ENCODE data around the gene MXD3.
"Not testable (repeated sequence)": the region's sequence is repeated elsewhere in the genome, so short reads cannot be mapped to it uniquely, and the experiment has no call there.

The MXD3 gene

GRCh38 chr5:177308740-177309139 lies 3.0 kb downstream of the MXD3 start:
- peak overlapping the region; percentile 84 for H3K27ac ChIP-seq
- ChIA-PET CTCF (interaction anchor here (0.8 to 3.3 kb wide), 8 partner anchors 9 to 237 kb away, joined by 4 to 12 read pairs (median 6); no protein-coding TSS in a partner anchor), POLR2A (ENCODE audit: low non-redundant PET) (no interaction called here)
- DNase-seq (ENCODE audit: low spot score) = no peak
- TF ChIP-seq CTCF (conservative IDR thresholded peaks at IDR 0.05; ENCODE audit: low read depth) = no peak

GRCh38 chr5:177307544-177308363 lies 3.9 kb downstream of the MXD3 start:
- H3K27ac ChIP-seq = peak overlapping the region; percentile 84
- no peak for DNase-seq (ENCODE audit: low spot score)
- no peak for TF ChIP-seq CTCF (conservative IDR thresholded peaks at IDR 0.05; ENCODE audit: low read depth)
- ChIA-PET CTCF (interaction anchor here (0.8 to 1.7 kb wide), 3 partner anchors 10 to 236 kb away, joined by 3 to 6 read pairs (median 5); no protein-coding TSS in a partner anchor), POLR2A (ENCODE audit: low non-redundant PET) (no interaction called here)

- DNase-seq (ENCODE audit: low spot score) = no peak
- CTCF ChIA-PET = interaction anchor here (0.5 to 1.7 kb wide), 3 partner anchors 11 to 83 kb away, joined by 3 to 6 read pairs (median 4); no protein-coding TSS in a partner anchor
- H3K27ac ChIP-seq = peak overlapping the region; percentile 84
- POLR2A ChIA-PET (ENCODE audit: low non-redundant PET) = no interaction called here
- no peak for TF ChIP-seq CTCF (conservative IDR thresholded peaks at IDR 0.05; ENCODE audit: low read depth)
These were observed 4.8 kb downstream of the MXD3 start for GRCh38 chr5:177306674-177307543.

- peak overlapping the region; percentile 84 for H3K27ac ChIP-seq
- POLR2A ChIA-PET (ENCODE audit: low non-redundant PET); DNase-seq (ENCODE audit: low spot score): not testable (repeated sequence)
- CTCF ChIA-PET = interaction anchor here (0.5 to 1.0 kb wide), 3 partner anchors 12 to 84 kb away, joined by 3 to 4 read pairs (median 3); no protein-coding TSS in a partner anchor
These were observed 5.5 kb downstream of the MXD3 start for GRCh38 chr5:177306103-177306640.

- ChIA-PET POLR2A (ENCODE audit: low non-redundant PET) (interaction anchor here (0.6 kb wide), 1 partner anchor 42 kb away, joined by 4 read pairs; no protein-coding TSS in a partner anchor), CTCF (no interaction called here)
- TF ChIP-seq CTCF (conservative IDR thresholded peaks at IDR 0.05; ENCODE audit: low read depth) = no peak
- DNase-seq (ENCODE audit: low spot score) = no peak
- H3K27ac ChIP-seq = peak overlapping the region; percentile 84
These were observed 7.1 kb downstream of the MXD3 start for GRCh38 chr5:177304392-177305119.

GRCh38 chr5:177303925-177304391 lies 7.7 kb downstream of the MXD3 start:
- peak overlapping the region; percentile 84 for H3K27ac ChIP-seq
- POLR2A ChIA-PET (ENCODE audit: low non-redundant PET) = interaction anchor here (0.7 kb wide), 1 partner anchor 138 kb away, joined by 3 read pairs; no protein-coding TSS in a partner anchor
- TF ChIP-seq CTCF (conservative IDR thresholded peaks at IDR 0.05; ENCODE audit: low read depth) = no peak
- CTCF ChIA-PET = interaction anchor here (0.9 kb wide), 1 partner anchor 191 kb away, joined by 3 read pairs; no protein-coding TSS in a partner anchor
- no peak for DNase-seq (ENCODE audit: low spot score)
